Measurements from ENCODE around the gene DPYSL3. TPM values are rescaled to one million over a fixed set of nuclear protein-coding genes. Genes with fewer than 3 reads are reported as not detected.
A peak's percentile ranks its signal among the peaks of the same experiment; 100 is the strongest.

DPYSL3 gene
- total RNA-seq, 1 donor from 2014 or later = 165 TPM

- no peak for DNase-seq (ENCODE audit: low spot score in 2 of 2, unreplicated experiment in 2 of 2)
- no peak overlapping the region for H3K4me3 Mint-ChIP-seq
- no peak for TF ChIP-seq CTCF (IDR thresholded peaks at IDR 0.05; ENCODE audit: unreplicated experiment)
- H3K9me3 Mint-ChIP-seq = peaks cover 6% of the 10 kb centered on the region
- H3K36me3 Mint-ChIP-seq = peaks cover 56% of the 10 kb centered on the region
- no peaks in the 10 kb centered on the region for H3K27me3 Mint-ChIP-seq (ENCODE audit: low read depth)
- peak overlapping the region; percentile 88 for H3K27ac Mint-ChIP-seq
- peaks cover 16% of the 10 kb centered on the region for H3K4me1 Mint-ChIP-seq
These were observed 109.0 kb downstream of the DPYSL3 start for GRCh38 chr5:147400881-147401280.

GRCh38 chr5:147400126-147400809 lies 109.6 kb downstream of the DPYSL3 start:
- peaks cover 6% of the 10 kb centered on the region for H3K9me3 Mint-ChIP-seq
- peak overlapping the region; percentile 88 for H3K27ac Mint-ChIP-seq
- peaks cover 16% of the 10 kb centered on the region for H3K4me1 Mint-ChIP-seq
- H3K4me3 Mint-ChIP-seq = no peak overlapping the region
- no peak for TF ChIP-seq CTCF (IDR thresholded peaks at IDR 0.05; ENCODE audit: unreplicated experiment)
- no peaks in the 10 kb centered on the region for H3K27me3 Mint-ChIP-seq (ENCODE audit: low read depth)
- peaks cover 57% of the 10 kb centered on the region for H3K36me3 Mint-ChIP-seq
- DNase-seq (ENCODE audit: low spot score in 2 of 2, unreplicated experiment in 2 of 2) = no peak

GRCh38 chr5:147398860-147399259 lies 111.0 kb downstream of the DPYSL3 start:
- peaks cover 6% of the 10 kb centered on the region for H3K9me3 Mint-ChIP-seq
- peak overlapping the region; percentile 8 for H3K27ac Mint-ChIP-seq
- no peak for TF ChIP-seq CTCF (IDR thresholded peaks at IDR 0.05; ENCODE audit: unreplicated experiment)
- DNase-seq (ENCODE audit: low spot score in 2 of 2, unreplicated experiment in 2 of 2) = no peak
- no peak overlapping the region for H3K4me3 Mint-ChIP-seq
- no peaks in the 10 kb centered on the region for H3K27me3 Mint-ChIP-seq (ENCODE audit: low read depth)
- peaks cover 11% of the 10 kb centered on the region for H3K4me1 Mint-ChIP-seq
- H3K36me3 Mint-ChIP-seq = peaks cover 60% of the 10 kb centered on the region

- H3K4me1 Mint-ChIP-seq = peaks cover 11% of the 10 kb centered on the region
- no peaks in the 10 kb centered on the region for H3K27me3 Mint-ChIP-seq (ENCODE audit: low read depth)
- H3K9me3 Mint-ChIP-seq = no peaks in the 10 kb centered on the region
- no peak overlapping the region for H3K27ac Mint-ChIP-seq
- peaks cover 60% of the 10 kb centered on the region for H3K36me3 Mint-ChIP-seq
- no peak overlapping the region for H3K4me3 Mint-ChIP-seq
- DNase-seq (ENCODE audit: low spot score in 2 of 2, unreplicated experiment in 2 of 2) = no peak
- TF ChIP-seq CTCF (IDR thresholded peaks at IDR 0.05; ENCODE audit: unreplicated experiment) = no peak
These were observed 112.3 kb downstream of the DPYSL3 start for GRCh38 chr5:147397616-147398015.

GRCh38 chr5:147396070-147396823 lies 113.6 kb downstream of the DPYSL3 start:
- no peaks in the 10 kb centered on the region for H3K9me3 Mint-ChIP-seq
- H3K4me1 Mint-ChIP-seq = peaks cover 11% of the 10 kb centered on the region
- H3K36me3 Mint-ChIP-seq = peaks cover 60% of the 10 kb centered on the region
- no peak overlapping the region for H3K4me3 Mint-ChIP-seq
- no peak overlapping the region for H3K27ac Mint-ChIP-seq
- DNase-seq (ENCODE audit: low spot score in 2 of 2, unreplicated experiment in 2 of 2) = no peak
- TF ChIP-seq CTCF (IDR thresholded peaks at IDR 0.05; ENCODE audit: unreplicated experiment) = no peak
- H3K27me3 Mint-ChIP-seq (ENCODE audit: low read depth) = no peaks in the 10 kb centered on the region

All from mesothelial cell of epicardium (in vitro differentiated cells).